ENCODE measurements around the gene KIF2A.

GRCh38 chr5:62260513-62260912, 45.5 kb upstream of the KIF2A start:
- TF ChIP-seq POLR2AphosphoS5 (IDR thresholded peaks at IDR 0.05; ENCODE audit: low read depth, low read length) = no peak
- TF ChIP-seq TAF1 (IDR thresholded peaks at IDR 0.05; ENCODE audit: borderline replicate concordance, insufficient read depth, low read length) = no peak
- no peak for TF ChIP-seq SIN3A (IDR thresholded peaks at IDR 0.05; ENCODE audit: borderline replicate concordance, insufficient read depth, low read length)
